ENCODE data around the gene RPS6KA5. TPM values are rescaled to one million over a fixed set of nuclear protein-coding genes. Genes with fewer than 3 reads are reported as not detected.
"Not testable (repeated sequence)": the region's sequence is repeated elsewhere in the genome, so short reads cannot be mapped to it uniquely, and the experiment has no call there.

Gene RPS6KA5
- total RNA-seq, 2 experiments from 2014 or later = 18.8 to 19.3 TPM

GRCh38 chr14:91046488-91047072 is 13.9 kb downstream of the RPS6KA5 start:
- Mint-ChIP-seq H3K36me3 (no peaks in the 10 kb centered on the region), H3K27me3 (no peaks in the 10 kb centered on the region), H3K27ac (no peak overlapping the region), H3K4me3 (no peak overlapping the region), H3K9me3 (no peaks in the 10 kb centered on the region), H3K4me1 (ENCODE audit: low read depth) (peaks cover 47% of the 10 kb centered on the region)
- intact Hi-C loops (cut with micrococcal nuclease) = no loop called here
- POLR2A ChIA-PET = interaction anchor here (1.0 kb wide), 1 partner anchor 13 kb away, joined by 3 read pairs; no protein-coding TSS in a partner anchor
- CTCF ChIA-PET = no interaction called here
- no peak for DNase-seq

GRCh38 chr14:91041450-91041849 is 19.0 kb downstream of the RPS6KA5 start:
- ChIA-PET POLR2A (no interaction called here), CTCF (interaction anchor here (0.8 to 1.3 kb wide), 3 partner anchors 132 to 139 kb away, joined by 4 to 5 read pairs (median 4); no protein-coding TSS in a partner anchor)
- Mint-ChIP-seq H3K4me1 (ENCODE audit: low read depth) (peaks cover 66% of the 10 kb centered on the region), H3K27me3 (no peaks in the 10 kb centered on the region), H3K27ac (no peak overlapping the region), H3K36me3 (peaks cover 2% of the 10 kb centered on the region), H3K9me3 (no peaks in the 10 kb centered on the region), H3K4me3 (no peak overlapping the region)
- intact Hi-C loops (cut with micrococcal nuclease) = no loop called here
- DNase-seq = no peak

- Mint-ChIP-seq H3K27me3 (no peaks in the 10 kb centered on the region), H3K27ac (no peak overlapping the region), H3K4me1 (ENCODE audit: low read depth) (peaks cover 68% of the 10 kb centered on the region), H3K4me3 (no peak overlapping the region), H3K36me3 (peaks cover 2% of the 10 kb centered on the region), H3K9me3 (no peaks in the 10 kb centered on the region)
- CTCF ChIA-PET = interaction anchor here (1.0 to 1.3 kb wide), 2 partner anchors 137 to 138 kb away, joined by 3 to 4 read pairs; no protein-coding TSS in a partner anchor
- no peak for DNase-seq
- intact Hi-C loops (cut with micrococcal nuclease) = no loop called here
- POLR2A ChIA-PET = no interaction called here
Observed at GRCh38 chr14:91040545-91040944, 19.9 kb downstream of the RPS6KA5 start.

GRCh38 chr14:91038439-91038838 is 22.0 kb downstream of the RPS6KA5 start:
- no peaks in the 10 kb centered on the region for H3K27me3 Mint-ChIP-seq
- peaks cover 4% of the 10 kb centered on the region for H3K36me3 Mint-ChIP-seq
- peak overlapping the region; percentile 42 for H3K27ac Mint-ChIP-seq
- peak; percentile 45 for DNase-seq
- POLR2A ChIA-PET = interaction anchor here (0.6 to 1.4 kb wide), 4 partner anchors 22 to 156 kb away, joined by 3 to 6 read pairs (median 3); partner anchors contain the start of gene RPS6KA5
- peaks cover 2% of the 10 kb centered on the region for H3K9me3 Mint-ChIP-seq
- intact Hi-C loops (cut with micrococcal nuclease) = loop anchor here (5.0 kb wide), 1 partner anchor 46 kb away; no protein-coding TSS in a partner anchor
- no peak overlapping the region for H3K4me3 Mint-ChIP-seq
- CTCF ChIA-PET = interaction anchor here (0.8 to 1.4 kb wide), 5 partner anchors 23 to 135 kb away, joined by 3 read pairs; no protein-coding TSS in a partner anchor
- H3K4me1 Mint-ChIP-seq (ENCODE audit: low read depth) = peaks cover 75% of the 10 kb centered on the region

- Mint-ChIP-seq H3K4me1 (ENCODE audit: low read depth) (peaks cover 73% of the 10 kb centered on the region), H3K9me3 (peaks cover 2% of the 10 kb centered on the region), H3K4me3 (no peak overlapping the region), H3K36me3 (peaks cover 13% of the 10 kb centered on the region), H3K27ac (no peak overlapping the region), H3K27me3 (no peaks in the 10 kb centered on the region)
- intact Hi-C loops (cut with micrococcal nuclease) = loop anchor here (1.0 to 5.0 kb wide), 4 partner anchors 15 to 78 kb away; partner anchors contain the start of gene DGLUCY
- ChIA-PET CTCF (interaction anchor here (0.8 to 2.5 kb wide), 9 partner anchors 21 to 136 kb away, joined by 3 to 13 read pairs (median 4); partner anchors contain the start of genes DGLUCY and RPS6KA5), POLR2A (interaction anchor here (0.5 to 2.2 kb wide), 7 partner anchors 8 to 209 kb away, joined by 3 to 17 read pairs (median 4); partner anchors contain the start of gene RPS6KA5)
- DNase-seq = no peak
Observed at GRCh38 chr14:91036741-91037469, 23.5 kb downstream of the RPS6KA5 start.

GRCh38 chr14:91035855-91036254 is 24.6 kb downstream of the RPS6KA5 start:
- H3K4me1 Mint-ChIP-seq (ENCODE audit: low read depth) = peaks cover 74% of the 10 kb centered on the region
- POLR2A ChIA-PET = interaction anchor here (0.6 to 2.2 kb wide), 7 partner anchors 9 to 134 kb away, joined by 3 to 17 read pairs (median 4); partner anchors contain the start of gene RPS6KA5
- H3K36me3 Mint-ChIP-seq = peaks cover 13% of the 10 kb centered on the region
- H3K4me3 Mint-ChIP-seq = no peak overlapping the region
- H3K27ac Mint-ChIP-seq = peak overlapping the region; percentile 84
- CTCF ChIA-PET = interaction anchor here (0.6 to 2.5 kb wide), 14 partner anchors 10 to 267 kb away, joined by 3 to 13 read pairs (median 3); partner anchors contain the start of genes DGLUCY and RPS6KA5
- no peaks in the 10 kb centered on the region for H3K27me3 Mint-ChIP-seq
- intact Hi-C loops (cut with micrococcal nuclease) = loop anchor here (1.0 to 5.0 kb wide), 4 partner anchors 14 to 79 kb away; partner anchors contain the start of gene DGLUCY
- peaks cover 2% of the 10 kb centered on the region for H3K9me3 Mint-ChIP-seq
- peak; percentile 41 for DNase-seq

GRCh38 chr14:91034379-91034778 is 26.1 kb downstream of the RPS6KA5 start:
- peaks cover 77% of the 10 kb centered on the region for H3K4me1 Mint-ChIP-seq (ENCODE audit: low read depth)
- peaks cover 12% of the 10 kb centered on the region for H3K36me3 Mint-ChIP-seq
- H3K4me3 Mint-ChIP-seq; intact Hi-C loops (cut with micrococcal nuclease); POLR2A ChIA-PET; H3K27ac Mint-ChIP-seq; H3K9me3 Mint-ChIP-seq; DNase-seq; H3K27me3 Mint-ChIP-seq: not testable (repeated sequence)
- CTCF ChIA-PET = interaction anchor here (0.6 kb wide), 1 partner anchor 11 kb away, joined by 4 read pairs; no protein-coding TSS in a partner anchor

- H3K27ac Mint-ChIP-seq = no peak overlapping the region
- H3K36me3 Mint-ChIP-seq = peaks cover 12% of the 10 kb centered on the region
- H3K27me3 Mint-ChIP-seq = no peaks in the 10 kb centered on the region
- peaks cover 2% of the 10 kb centered on the region for H3K9me3 Mint-ChIP-seq
- no peak overlapping the region for H3K4me3 Mint-ChIP-seq
- intact Hi-C loops (cut with micrococcal nuclease) = no loop called here
- peaks cover 62% of the 10 kb centered on the region for H3K4me1 Mint-ChIP-seq (ENCODE audit: low read depth)
- DNase-seq = no peak
- POLR2A ChIA-PET = no interaction called here
- CTCF ChIA-PET = interaction anchor here (0.7 to 1.2 kb wide), 2 partner anchors 105 to 145 kb away, joined by 3 read pairs; no protein-coding TSS in a partner anchor
Observed at GRCh38 chr14:91032248-91032647, 28.2 kb downstream of the RPS6KA5 start.

GRCh38 chr14:91031666-91032065 is 28.8 kb downstream of the RPS6KA5 start:
- intact Hi-C loops (cut with micrococcal nuclease) = no loop called here
- no peak overlapping the region for H3K4me3 Mint-ChIP-seq
- peaks cover 60% of the 10 kb centered on the region for H3K4me1 Mint-ChIP-seq (ENCODE audit: low read depth)
- ChIA-PET CTCF (interaction anchor here (1.2 kb wide), 1 partner anchor 146 kb away, joined by 3 read pairs; no protein-coding TSS in a partner anchor), POLR2A (no interaction called here)
- peaks cover 2% of the 10 kb centered on the region for H3K9me3 Mint-ChIP-seq
- DNase-seq = no peak
- peaks cover 12% of the 10 kb centered on the region for H3K36me3 Mint-ChIP-seq
- H3K27ac Mint-ChIP-seq = no peak overlapping the region
- no peaks in the 10 kb centered on the region for H3K27me3 Mint-ChIP-seq

GRCh38 chr14:91029456-91030217 is 30.8 kb downstream of the RPS6KA5 start:
- Mint-ChIP-seq H3K27me3 (no peaks in the 10 kb centered on the region), H3K36me3 (peaks cover 14% of the 10 kb centered on the region), H3K9me3 (peaks cover 2% of the 10 kb centered on the region), H3K4me1 (ENCODE audit: low read depth) (peaks cover 56% of the 10 kb centered on the region), H3K4me3 (no peak overlapping the region), H3K27ac (peak overlapping the region; percentile 38)
- no peak for DNase-seq
- POLR2A ChIA-PET = no interaction called here
- intact Hi-C loops (cut with micrococcal nuclease) = no loop called here
- CTCF ChIA-PET = interaction anchor here (0.9 kb wide), 1 partner anchor 127 kb away, joined by 4 read pairs; no protein-coding TSS in a partner anchor

- intact Hi-C loops (cut with micrococcal nuclease) = no loop called here
- peaks cover 9% of the 10 kb centered on the region for H3K36me3 Mint-ChIP-seq
- no peak overlapping the region for H3K4me3 Mint-ChIP-seq
- H3K4me1 Mint-ChIP-seq (ENCODE audit: low read depth) = peaks cover 68% of the 10 kb centered on the region
- no peaks in the 10 kb centered on the region for H3K9me3 Mint-ChIP-seq
- no peaks in the 10 kb centered on the region for H3K27me3 Mint-ChIP-seq
- DNase-seq = no peak
- ChIA-PET POLR2A (interaction anchor here (0.8 kb wide), 1 partner anchor 87 kb away, joined by 3 read pairs; the partner anchor contains the start of gene DGLUCY), CTCF (interaction anchor here (0.6 to 1.3 kb wide), 3 partner anchors 42 to 237 kb away, joined by 3 to 4 read pairs (median 4); no protein-coding TSS in a partner anchor)
- H3K27ac Mint-ChIP-seq = no peak overlapping the region
Observed at GRCh38 chr14:91027561-91027960, 32.9 kb downstream of the RPS6KA5 start.
